NCI-H2196 treated with DMSO at 0.1 percent for 48 hours (cell line): ENCODE data around the gene MAP3K15.
A peak's percentile ranks its signal among the peaks of the same experiment; 100 is the strongest.
"Not testable (repeated sequence)": the region's sequence is repeated elsewhere in the genome, so short reads cannot be mapped to it uniquely, and the experiment has no call there.

Source experiments
- DNase-seq: peaks from one replicate; lab custom pipeline; 2025; ENCODE audit not compliant: unreplicated experiment; lab: John Stamatoyannopoulos, UW

MAP3K15 gene

GRCh38 chrX:19535476-19535875 is 20.2 kb upstream of the MAP3K15 start:
- DNase-seq: no peak

- DNase-seq: no peak
Measured at GRCh38 chrX:19532709-19533108, 17.4 kb upstream of the MAP3K15 start.

- DNase-seq: no peak
Measured at GRCh38 chrX:19517965-19518364, 2.7 kb upstream of the MAP3K15 start.

GRCh38 chrX:19515615-19516105 is 352 bp upstream of the MAP3K15 start:
- DNase-seq: no peak

GRCh38 chrX:19513383-19513782 is 1.9 kb downstream of the MAP3K15 start:
- peak; percentile 22 for DNase-seq

- DNase-seq: no peak
Measured at GRCh38 chrX:19512961-19513360, 2.3 kb downstream of the MAP3K15 start.

GRCh38 chrX:19512359-19512758 is 2.9 kb downstream of the MAP3K15 start:
- DNase-seq: no peak

GRCh38 chrX:19511796-19512195 is 3.5 kb downstream of the MAP3K15 start:
- DNase-seq: not testable (repeated sequence)

GRCh38 chrX:19496711-19497110 is 18.6 kb downstream of the MAP3K15 start:
- DNase-seq: no peak

- DNase-seq: no peak
Measured at GRCh38 chrX:19487520-19488200, 27.6 kb downstream of the MAP3K15 start.

- no peak for DNase-seq
Measured at GRCh38 chrX:19479458-19479857, 35.9 kb downstream of the MAP3K15 start.

GRCh38 chrX:19468383-19468782 is 46.9 kb downstream of the MAP3K15 start:
- not testable (repeated sequence) for DNase-seq

GRCh38 chrX:19462879-19463278 is 52.4 kb downstream of the MAP3K15 start:
- no peak for DNase-seq

- DNase-seq: no peak
Measured at GRCh38 chrX:19462231-19462630, 53.1 kb downstream of the MAP3K15 start.

GRCh38 chrX:19457662-19458061 is 57.6 kb downstream of the MAP3K15 start:
- DNase-seq: no peak

- DNase-seq: no peak
Measured at GRCh38 chrX:19448077-19448476, 67.2 kb downstream of the MAP3K15 start.

- no peak for DNase-seq
Measured at GRCh38 chrX:19446397-19446796, 68.9 kb downstream of the MAP3K15 start.

GRCh38 chrX:19445772-19446171 is 69.5 kb downstream of the MAP3K15 start:
- not testable (repeated sequence) for DNase-seq

- no peak for DNase-seq
Measured at GRCh38 chrX:19443869-19444526, 71.3 kb downstream of the MAP3K15 start.

- no peak for DNase-seq
Measured at GRCh38 chrX:19440713-19441112, 74.6 kb downstream of the MAP3K15 start.

- not testable (repeated sequence) for DNase-seq
Measured at GRCh38 chrX:19422661-19423060, 92.6 kb downstream of the MAP3K15 start.

- no peak for DNase-seq
Measured at GRCh38 chrX:19410259-19410658, 105.0 kb downstream of the MAP3K15 start.

- no peak for DNase-seq
Measured at GRCh38 chrX:19403696-19404095, 111.6 kb downstream of the MAP3K15 start.
